Caco-2 (cell line): ENCODE results near the gene COA6. TPM values are rescaled to one million over a fixed set of nuclear protein-coding genes. Genes with fewer than 3 reads are reported as not detected.

Experiments used
- BruUV-seq: library from RNA; stranded (reverse); fragments of 400-500 nt; replicated peaks from 2 replicates; lab custom pipeline; 2021; lab: Mats Ljungman, UMichigan
- CTCF ChIA-PET: fragments of 300-600 bp; sonication (Branson Sonifier 250); formaldehyde crosslinking; loops from one replicate; lab custom pipeline; 2022; ENCODE audit warnings: antibody characterized with exemption; lab: Charles Lee
- POLR2A ChIA-PET: fragments of 300-600 bp; sonication (Branson Sonifier 250); formaldehyde crosslinking; loops from one replicate; lab custom pipeline; 2022; ENCODE audit warnings: antibody characterized with exemption; lab: Charles Lee
- DNase-seq, 2 experiments: peaks; one replicate each; pipeline versions ENCODE4 v3.0.0 to v3.0.0-alpha.2; 2020 to 2022
- H3K27me3 ChIP-seq: replicated peaks from 2 replicates; pipeline ENCODE4 v1.6.0; 2011; ENCODE audit warnings: low read length; ENCODE audit not compliant: control insufficient read depth, insufficient read depth
- H3K36me3 ChIP-seq: 2 replicates; pipeline ENCODE4 v1.5.1; 2011; ENCODE audit warnings: low read length; ENCODE audit not compliant: control insufficient read depth, insufficient read depth
- H3K4me1 ChIP-seq: fragments of 250-450 bp; sonication (Bioruptor Pico); 2 replicates; pipeline ENCODE4 v1.5.1; 2020; ENCODE audit warnings: mild to moderate bottlenecking
- H3K4me3 ChIP-seq: 2 replicates; pipeline ENCODE4 v1.5.1; 2011; ENCODE audit warnings: low read depth, mild to moderate bottlenecking, control low read depth, low read length
- H3K9me3 ChIP-seq: fragments of 250-450 bp; sonication (Bioruptor Pico); 2 replicates; pipeline ENCODE4 v1.5.1; 2020; ENCODE audit warnings: mild to moderate bottlenecking, moderate library complexity
- H3K27ac Mint-ChIP-seq: one replicate; pipeline ENCODE4 v1.8.0; 2022; ENCODE audit warnings: mixed read lengths; ENCODE audit not compliant: unreplicated experiment
- H3K27me3 Mint-ChIP-seq: one replicate; pipeline ENCODE4 v1.8.0; 2022; ENCODE audit warnings: mixed read lengths; ENCODE audit not compliant: insufficient read depth, unreplicated experiment
- H3K36me3 Mint-ChIP-seq: one replicate; pipeline ENCODE4 v1.8.0; 2022; ENCODE audit warnings: mild to moderate bottlenecking, mixed read lengths; ENCODE audit not compliant: insufficient read depth, unreplicated experiment
- H3K4me1 Mint-ChIP-seq: one replicate; pipeline ENCODE4 v1.8.0; 2022; ENCODE audit warnings: low read depth, mixed read lengths; ENCODE audit not compliant: unreplicated experiment
- H3K4me3 Mint-ChIP-seq: one replicate; pipeline ENCODE4 v1.8.0; 2022; ENCODE audit warnings: mild to moderate bottlenecking, moderate library complexity, mixed read lengths; ENCODE audit not compliant: unreplicated experiment
- H3K9me3 Mint-ChIP-seq: one replicate; pipeline ENCODE4 v1.8.0; 2022; ENCODE audit warnings: mixed read lengths; ENCODE audit not compliant: unreplicated experiment
- CTCF ChIP-seq, 2 experiments: fragments of 200-600 bp in 1 of 2; IDR thresholded peaks; 1 replicate in 1 of 2; 2 replicates in 1 of 2; pipeline versions ENCODE4 v1.5.1 to v1.8.0; 2011 to 2022; ENCODE audit warnings: antibody characterized with exemption in 1 of 2, control low read depth in 1 of 2, inconsistent platforms in 1 of 2, low read depth in 1 of 2, low read length in 1 of 2, mild to moderate bottlenecking in 1 of 2, moderate library complexity in 1 of 2; ENCODE audit not compliant: insufficient read depth in 1 of 2, severe bottlenecking in 1 of 2, unreplicated experiment in 1 of 2
- intact Hi-C: fragments of 100-400 bp; cut with micrococcal nuclease; formaldehyde crosslinking; loops from one replicate; pipeline ENCODE4 v1.10.0; 2022; ENCODE audit not compliant: unreplicated experiment
- total RNA-seq: library from RNA; stranded (reverse); gene quantifications from 2 replicates; pipeline ENCODE4 v1.2.3, GENCODE V29; 2022

COA6 gene
- total RNA-seq, 1 experiment from 2014 or later, result 41.0 TPM

GRCh38 chr1:234368320-234369032 lies 4.8 kb upstream of the COA6 start:
- Mint-ChIP-seq H3K36me3 (peaks cover 6% of the 10 kb centered on the region), H3K4me3 (no peak overlapping the region), H3K27me3 (no peaks in the 10 kb centered on the region), H3K4me1 (no peaks in the 10 kb centered on the region), H3K27ac (no peak overlapping the region), H3K9me3 (no peaks in the 10 kb centered on the region)
- intact Hi-C loops, result no loop called here
- ChIA-PET CTCF (no interaction called here), POLR2A (no interaction called here)
- no peaks in the 10 kb centered on the region for H3K9me3 ChIP-seq
- DNase-seq, result no peak
- H3K36me3 ChIP-seq, result no peaks in the 10 kb centered on the region
- H3K4me3 ChIP-seq, result no peak overlapping the region
- no peaks in the 10 kb centered on the region for H3K4me1 ChIP-seq
- TF ChIP-seq CTCF (IDR thresholded peaks at IDR 0.05; ENCODE audit: insufficient read depth in 1 of 2, low read depth in 1 of 2, low read length in 1 of 2, severe bottlenecking in 1 of 2, unreplicated experiment in 1 of 2), result no peak
- BruUV-seq, result no TSS peak
- H3K27me3 ChIP-seq, result no peaks in the 10 kb centered on the region

- POLR2A ChIA-PET, result no interaction called here
- intact Hi-C loops, result no loop called here
Measured at GRCh38 chr1:234369033-234369430, 4.2 kb upstream of the COA6 start.

GRCh38 chr1:234369784-234370183 lies 3.5 kb upstream of the COA6 start:
- Mint-ChIP-seq H3K27ac (no peak overlapping the region), H3K4me3 (no peak overlapping the region), H3K36me3 (peaks cover 10% of the 10 kb centered on the region), H3K27me3 (no peaks in the 10 kb centered on the region), H3K9me3 (no peaks in the 10 kb centered on the region), H3K4me1 (no peaks in the 10 kb centered on the region)
- intact Hi-C loops, result no loop called here
- Histone ChIP-seq H3K4me1 (0 out of 2 replicates have a peak, but pooled peaks cover 4% of the 10 kb centered on the region), H3K4me3 (no peak overlapping the region), H3K27me3 (no peaks in the 10 kb centered on the region), H3K9me3 (no peaks in the 10 kb centered on the region), H3K36me3 (no peaks in the 10 kb centered on the region)
- no TSS peak for BruUV-seq
- POLR2A ChIA-PET, result no interaction called here
- TF ChIP-seq CTCF (IDR thresholded peaks at IDR 0.05; ENCODE audit: insufficient read depth in 1 of 2, low read depth in 1 of 2, low read length in 1 of 2, severe bottlenecking in 1 of 2, unreplicated experiment in 1 of 2), result no peak
- CTCF ChIA-PET, result interaction anchor here (0.6 kb wide), 1 partner anchor 739 kb away, joined by 6 read pairs; no protein-coding TSS in a partner anchor
- no peak for DNase-seq

More at GRCh38 chr1:234369033-234369430, 4.2 kb upstream of the COA6 start:
- TF ChIP-seq CTCF (IDR thresholded peaks at IDR 0.05; ENCODE audit: insufficient read depth in 1 of 2, low read depth in 1 of 2, low read length in 1 of 2, severe bottlenecking in 1 of 2, unreplicated experiment in 1 of 2), result no peak
- H3K9me3 Mint-ChIP-seq, result no peaks in the 10 kb centered on the region
- H3K4me1 ChIP-seq, result no peaks in the 10 kb centered on the region
- no peak for DNase-seq
- no peaks in the 10 kb centered on the region for H3K27me3 Mint-ChIP-seq
- H3K9me3 ChIP-seq, result no peaks in the 10 kb centered on the region
- H3K27ac Mint-ChIP-seq, result no peak overlapping the region
- no peaks in the 10 kb centered on the region for H3K36me3 ChIP-seq
- CTCF ChIA-PET, result no interaction called here
- no TSS peak for BruUV-seq
- H3K4me3 Mint-ChIP-seq, result no peak overlapping the region
- H3K27me3 ChIP-seq, result no peaks in the 10 kb centered on the region
- no peak overlapping the region for H3K4me3 ChIP-seq
- H3K36me3 Mint-ChIP-seq, result peaks cover 10% of the 10 kb centered on the region
- no peaks in the 10 kb centered on the region for H3K4me1 Mint-ChIP-seq
